BLaER1 (cell line): ENCODE data around the gene SORCS1.

Experiments
- H3K27ac ChIP-seq: shearing (Covaris generic); formaldehyde crosslinking; 2 replicates; pipeline ENCODE4 v1.8.1; 2022
- H3K27me3 ChIP-seq: shearing (Covaris generic); formaldehyde crosslinking; 2 replicates; pipeline ENCODE4 v1.8.1; 2022
- H3K36me3 ChIP-seq: shearing (Covaris generic); formaldehyde crosslinking; 2 replicates; pipeline ENCODE4 v1.8.1; 2022
- H3K4me1 ChIP-seq: shearing (Covaris generic); formaldehyde crosslinking; 2 replicates; pipeline ENCODE4 v1.8.1; 2022
- H3K4me2 ChIP-seq: shearing (Covaris generic); formaldehyde crosslinking; 2 replicates; pipeline ENCODE4 v1.8.1; 2022
- H3K4me3 ChIP-seq: shearing (Covaris generic); formaldehyde crosslinking; 2 replicates; pipeline ENCODE4 v1.8.1; 2022
- H3K9ac ChIP-seq: shearing (Covaris generic); formaldehyde crosslinking; 2 replicates; pipeline ENCODE4 v1.8.1; 2022
- H3K9me3 ChIP-seq: shearing (Covaris generic); formaldehyde crosslinking; 2 replicates; pipeline ENCODE4 v1.8.1; 2022
- H4K20me1 ChIP-seq: shearing (Covaris generic); formaldehyde crosslinking; 2 replicates; pipeline ENCODE4 v1.8.1; 2022
- Cebpa-rat ChIP-seq: shearing (Covaris generic); IDR thresholded peaks from 2 replicates; pipeline ENCODE4 v1.8.1; 2022

The SORCS1 gene

GRCh38 chr10:106713846-106714245 is 450.7 kb downstream of the SORCS1 start:
- Histone ChIP-seq H3K27ac (no peak overlapping the region), H3K4me2 (no peak overlapping the region), H4K20me1 (no peaks in the 10 kb centered on the region), H3K4me1 (peaks cover 10% of the 10 kb centered on the region), H3K27me3 (no peaks in the 10 kb centered on the region), H3K36me3 (no peaks in the 10 kb centered on the region), H3K9ac (no peak overlapping the region), H3K9me3 (no peaks in the 10 kb centered on the region), H3K4me3 (no peak overlapping the region)
- TF ChIP-seq Cebpa-rat, result no peak

GRCh38 chr10:106712988-106713387 is 451.5 kb downstream of the SORCS1 start:
- H3K27me3 ChIP-seq, result no peaks in the 10 kb centered on the region
- H3K9me3 ChIP-seq, result no peaks in the 10 kb centered on the region
- no peaks in the 10 kb centered on the region for H3K36me3 ChIP-seq
- no peak overlapping the region for H3K27ac ChIP-seq
- peaks cover 10% of the 10 kb centered on the region for H3K4me1 ChIP-seq
- no peak for TF ChIP-seq Cebpa-rat
- no peak overlapping the region for H3K4me2 ChIP-seq
- H3K4me3 ChIP-seq, result no peak overlapping the region
- H3K9ac ChIP-seq, result no peak overlapping the region
- H4K20me1 ChIP-seq, result no peaks in the 10 kb centered on the region

GRCh38 chr10:106711313-106711906 is 453.1 kb downstream of the SORCS1 start:
- Histone ChIP-seq H4K20me1 (no peaks in the 10 kb centered on the region), H3K9me3 (no peaks in the 10 kb centered on the region), H3K4me2 (no peak overlapping the region), H3K4me3 (no peak overlapping the region), H3K27ac (no peak overlapping the region), H3K36me3 (no peaks in the 10 kb centered on the region), H3K9ac (no peak overlapping the region), H3K4me1 (peaks cover 10% of the 10 kb centered on the region), H3K27me3 (no peaks in the 10 kb centered on the region)
- no peak for TF ChIP-seq Cebpa-rat

GRCh38 chr10:106708506-106708905 is 456.0 kb downstream of the SORCS1 start:
- no peak for TF ChIP-seq Cebpa-rat
- H3K4me2 ChIP-seq, result no peak overlapping the region
- no peaks in the 10 kb centered on the region for H3K36me3 ChIP-seq
- no peak overlapping the region for H3K9ac ChIP-seq
- no peak overlapping the region for H3K27ac ChIP-seq
- H3K9me3 ChIP-seq, result no peaks in the 10 kb centered on the region
- H3K4me1 ChIP-seq, result no peaks in the 10 kb centered on the region
- H4K20me1 ChIP-seq, result no peaks in the 10 kb centered on the region
- no peaks in the 10 kb centered on the region for H3K27me3 ChIP-seq
- H3K4me3 ChIP-seq, result no peak overlapping the region

GRCh38 chr10:106707657-106708056 is 456.8 kb downstream of the SORCS1 start:
- no peak overlapping the region for H3K9ac ChIP-seq
- H3K36me3 ChIP-seq, result no peaks in the 10 kb centered on the region
- H3K4me3 ChIP-seq, result no peak overlapping the region
- H3K27me3 ChIP-seq, result no peaks in the 10 kb centered on the region
- no peaks in the 10 kb centered on the region for H3K4me1 ChIP-seq
- TF ChIP-seq Cebpa-rat, result no peak
- H4K20me1 ChIP-seq, result no peaks in the 10 kb centered on the region
- no peak overlapping the region for H3K4me2 ChIP-seq
- H3K27ac ChIP-seq, result no peak overlapping the region
- H3K9me3 ChIP-seq, result no peaks in the 10 kb centered on the region

GRCh38 chr10:106706127-106706526 is 458.4 kb downstream of the SORCS1 start:
- H4K20me1 ChIP-seq, result no peaks in the 10 kb centered on the region
- H3K4me3 ChIP-seq, result no peak overlapping the region
- H3K27ac ChIP-seq, result no peak overlapping the region
- no peak overlapping the region for H3K4me2 ChIP-seq
- H3K9me3 ChIP-seq, result no peaks in the 10 kb centered on the region
- no peak overlapping the region for H3K9ac ChIP-seq
- TF ChIP-seq Cebpa-rat, result no peak
- no peaks in the 10 kb centered on the region for H3K4me1 ChIP-seq
- no peaks in the 10 kb centered on the region for H3K36me3 ChIP-seq
- H3K27me3 ChIP-seq, result no peaks in the 10 kb centered on the region

- no peaks in the 10 kb centered on the region for H3K9me3 ChIP-seq
- no peaks in the 10 kb centered on the region for H3K27me3 ChIP-seq
- TF ChIP-seq Cebpa-rat, result no peak
- no peak overlapping the region for H3K27ac ChIP-seq
- H3K9ac ChIP-seq, result no peak overlapping the region
- H3K36me3 ChIP-seq, result no peaks in the 10 kb centered on the region
- no peak overlapping the region for H3K4me2 ChIP-seq
- H4K20me1 ChIP-seq, result no peaks in the 10 kb centered on the region
- no peaks in the 10 kb centered on the region for H3K4me1 ChIP-seq
- H3K4me3 ChIP-seq, result no peak overlapping the region
Measured at GRCh38 chr10:106705681-106706100, 458.8 kb downstream of the SORCS1 start.

- no peaks in the 10 kb centered on the region for H3K27me3 ChIP-seq
- no peak overlapping the region for H3K27ac ChIP-seq
- H4K20me1 ChIP-seq, result no peaks in the 10 kb centered on the region
- no peak for TF ChIP-seq Cebpa-rat
- H3K4me1 ChIP-seq, result peaks cover 4% of the 10 kb centered on the region
- H3K4me2 ChIP-seq, result no peak overlapping the region
- no peak overlapping the region for H3K9ac ChIP-seq
- H3K4me3 ChIP-seq, result no peak overlapping the region
- no peaks in the 10 kb centered on the region for H3K9me3 ChIP-seq
- H3K36me3 ChIP-seq, result no peaks in the 10 kb centered on the region
Measured at GRCh38 chr10:106696239-106696638, 468.3 kb downstream of the SORCS1 start.

GRCh38 chr10:106694696-106695095 is 469.8 kb downstream of the SORCS1 start:
- Histone ChIP-seq H3K4me2 (no peak overlapping the region), H3K9ac (no peak overlapping the region), H3K36me3 (no peaks in the 10 kb centered on the region), H4K20me1 (no peaks in the 10 kb centered on the region), H3K4me1 (peaks cover 5% of the 10 kb centered on the region), H3K9me3 (no peaks in the 10 kb centered on the region), H3K27me3 (no peaks in the 10 kb centered on the region), H3K27ac (no peak overlapping the region), H3K4me3 (no peak overlapping the region)
- no peak for TF ChIP-seq Cebpa-rat

GRCh38 chr10:106682175-106682574 is 482.3 kb downstream of the SORCS1 start:
- Histone ChIP-seq H3K9ac (no peak overlapping the region), H3K27ac (no peak overlapping the region), H3K9me3 (no peaks in the 10 kb centered on the region), H4K20me1 (no peaks in the 10 kb centered on the region), H3K27me3 (no peaks in the 10 kb centered on the region), H3K36me3 (no peaks in the 10 kb centered on the region), H3K4me2 (no peak overlapping the region), H3K4me3 (no peak overlapping the region), H3K4me1 (no peaks in the 10 kb centered on the region)
- TF ChIP-seq Cebpa-rat, result no peak

- Histone ChIP-seq H3K4me2 (no peak overlapping the region), H4K20me1 (no peaks in the 10 kb centered on the region), H3K9ac (no peak overlapping the region), H3K4me1 (no peaks in the 10 kb centered on the region), H3K36me3 (no peaks in the 10 kb centered on the region), H3K9me3 (no peaks in the 10 kb centered on the region), H3K27me3 (no peaks in the 10 kb centered on the region), H3K27ac (no peak overlapping the region), H3K4me3 (no peak overlapping the region)
- no peak for TF ChIP-seq Cebpa-rat
Measured at GRCh38 chr10:106680061-106680460, 484.4 kb downstream of the SORCS1 start.
